IPS-NIHi7 (cell line): ENCODE measurements around the gene TDRD6.
"Not testable (repeated sequence)": the region's sequence is repeated elsewhere in the genome, so short reads cannot be mapped to it uniquely, and the experiment has no call there.

Experiments used
- DNase-seq: peaks from one replicate; pipeline ENCODE4 v3.0.0; 2012; ENCODE audit warnings: mixed read lengths; ENCODE audit errors: extremely low spot score

The TDRD6 gene

GRCh38 chr6:46744159-46744725, 56.6 kb downstream of the TDRD6 start:
- not testable (repeated sequence) for DNase-seq

- no peak for DNase-seq
These were observed 58.3 kb downstream of the TDRD6 start for GRCh38 chr6:46745973-46746372.

GRCh38 chr6:46746696-46747095, 59.0 kb downstream of the TDRD6 start, which contains the start of gene ANKRD66:
Gene ANKRD66, plus strand, starts transcription at chr6:46746933. Its CDS starts 5,016 bp downstream, at chr6:46751949.
- DNase-seq, result no peak

GRCh38 chr6:46748940-46749503, 61.3 kb downstream of the TDRD6 start:
- no peak for DNase-seq

GRCh38 chr6:46749731-46750130, 62.0 kb downstream of the TDRD6 start:
- peak; percentile 41 for DNase-seq

- DNase-seq, result no peak
These were observed 64.0 kb downstream of the TDRD6 start for GRCh38 chr6:46751658-46752057.
